ENCODE measurements around the gene FNDC5. TPM values are rescaled to one million over a fixed set of nuclear protein-coding genes. Genes with fewer than 3 reads are reported as not detected.

The FNDC5 gene
- polyA plus RNA-seq, 1 donor (not counting 4 experiments of a cell fraction or from before 2014, with no cell fraction given): not detected

DNA sequence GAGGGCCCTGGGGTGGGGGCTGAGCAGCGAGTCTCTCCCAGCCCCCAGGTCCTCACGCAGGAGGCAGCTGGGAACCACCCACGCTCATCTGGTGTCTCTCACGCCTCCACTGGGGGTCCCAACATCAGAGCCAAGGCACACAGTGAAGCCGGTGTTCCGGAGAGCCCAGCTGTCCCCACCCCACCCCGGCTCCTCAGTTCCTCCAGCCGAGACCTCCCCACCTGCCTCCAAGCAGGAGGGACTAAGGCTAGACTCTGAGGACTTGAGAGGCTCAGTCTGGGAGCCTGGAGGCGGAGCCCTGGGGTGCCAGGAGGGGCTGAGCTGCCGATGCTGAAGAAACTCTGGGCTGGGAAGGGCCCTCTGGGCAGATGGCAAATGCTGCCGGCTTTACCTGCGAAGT is 14.0 kb upstream of the FNDC5 start:
- dilution Hi-C loops (cut with MboI; ENCODE audit: extremely low pct_ligation_motif_present, low sequenced_read_pairs): no loop called here
- FAIRE-seq: no peak
- H3K36me3 ChIP-seq (ENCODE audit: control insufficient read depth in 2 of 2, extremely low read depth in 1 of 2, insufficient read depth in 2 of 2, low read length in 2 of 2): no peaks in the 10 kb centered on the region

GRCh38 chr1:32884032-32884372 is 13.3 kb upstream of the FNDC5 start:
- TF ChIP-seq, protein P1, sequence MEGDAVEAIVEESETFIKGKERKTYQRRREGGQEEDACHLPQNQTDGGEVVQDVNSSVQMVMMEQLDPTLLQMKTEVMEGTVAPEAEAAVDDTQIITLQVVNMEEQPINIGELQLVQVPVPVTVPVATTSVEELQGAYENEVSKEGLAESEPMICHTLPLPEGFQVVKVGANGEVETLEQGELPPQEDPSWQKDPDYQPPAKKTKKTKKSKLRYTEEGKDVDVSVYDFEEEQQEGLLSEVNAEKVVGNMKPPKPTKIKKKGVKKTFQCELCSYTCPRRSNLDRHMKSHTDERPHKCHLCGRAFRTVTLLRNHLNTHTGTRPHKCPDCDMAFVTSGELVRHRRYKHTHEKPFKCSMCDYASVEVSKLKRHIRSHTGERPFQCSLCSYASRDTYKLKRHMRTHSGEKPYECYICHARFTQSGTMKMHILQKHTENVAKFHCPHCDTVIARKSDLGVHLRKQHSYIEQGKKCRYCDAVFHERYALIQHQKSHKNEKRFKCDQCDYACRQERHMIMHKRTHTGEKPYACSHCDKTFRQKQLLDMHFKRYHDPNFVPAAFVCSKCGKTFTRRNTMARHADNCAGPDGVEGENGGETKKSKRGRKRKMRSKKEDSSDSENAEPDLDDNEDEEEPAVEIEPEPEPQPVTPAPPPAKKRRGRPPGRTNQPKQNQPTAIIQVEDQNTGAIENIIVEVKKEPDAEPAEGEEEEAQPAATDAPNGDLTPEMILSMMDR (optimal IDR thresholded peaks at IDR 0.05 in 1 of 3, IDR thresholded peaks at IDR 0.05 in 1 of 3, conservative IDR thresholded peaks at IDR 0.05 in 1 of 3; ENCODE audit: extremely low read depth in 1 of 3, insufficient read depth in 2 of 3, low read length in 3 of 3): no peak
- no peak for TF ChIP-seq EZH2 (IDR thresholded peaks at IDR 0.05; ENCODE audit: low read length)
- H3K27me3 ChIP-seq (ENCODE audit: control insufficient read depth, extremely low read depth, insufficient read depth, low read length): peaks cover 38% of the 10 kb centered on the region

More for the DNA sequence above, 14.0 kb upstream of the FNDC5 start:
- no peak overlapping the region for H3K27ac ChIP-seq (ENCODE audit: control insufficient read depth, insufficient read depth, low read length)
- peaks cover 4% of the 10 kb centered on the region for H4K20me1 ChIP-seq (ENCODE audit: control insufficient read depth, extremely low read depth, insufficient read depth, low read length)
- H2AFZ ChIP-seq (ENCODE audit: control insufficient read depth, low read length): no peak overlapping the region
- H3K4me2 ChIP-seq (ENCODE audit: control insufficient read depth, extremely low read depth, insufficient read depth, low read depth, low read length): no peak overlapping the region
- H3K4me1 ChIP-seq (ENCODE audit: control insufficient read depth, extremely low read depth, insufficient read depth, low read length): no peaks in the 10 kb centered on the region
- no peak overlapping the region for H3K9ac ChIP-seq (ENCODE audit: control insufficient read depth, extremely low read depth, insufficient read depth, low read length)
- H3K9me1 ChIP-seq (ENCODE audit: control insufficient read depth, extremely low read depth, insufficient read depth, low read length): no peaks in the 10 kb centered on the region
- no peak overlapping the region for H3K4me3 ChIP-seq (ENCODE audit: control insufficient read depth in 2 of 3, extremely low read depth in 1 of 3, insufficient read depth in 2 of 3, low read depth in 1 of 3, low read length in 3 of 3)
- H3K79me2 ChIP-seq (ENCODE audit: control insufficient read depth, insufficient read depth, low read length): no peaks in the 10 kb centered on the region
- no peak for TF ChIP-seq EZH2 (IDR thresholded peaks at IDR 0.05; ENCODE audit: low read length)
- TF ChIP-seq, protein P1 (optimal IDR thresholded peaks at IDR 0.05 in 1 of 3, IDR thresholded peaks at IDR 0.05 in 1 of 3, conservative IDR thresholded peaks at IDR 0.05 in 1 of 3; ENCODE audit: extremely low read depth in 1 of 3, insufficient read depth in 2 of 3, low read length in 3 of 3): no peak
- no peaks in the 10 kb centered on the region for H3K9me3 ChIP-seq (ENCODE audit: control insufficient read depth, low read depth, low read length)
- no peak for DNase-seq (ENCODE audit: low read depth, low spot score)
- peaks cover 38% of the 10 kb centered on the region for H3K27me3 ChIP-seq (ENCODE audit: control insufficient read depth, extremely low read depth, insufficient read depth, low read length)

More at GRCh38 chr1:32884032-32884372, 13.3 kb upstream of the FNDC5 start:
- Histone ChIP-seq H3K27ac (ENCODE audit: control insufficient read depth, insufficient read depth, low read length) (no peak overlapping the region), H4K20me1 (ENCODE audit: control insufficient read depth, extremely low read depth, insufficient read depth, low read length) (peaks cover 4% of the 10 kb centered on the region), H3K79me2 (ENCODE audit: control insufficient read depth, insufficient read depth, low read length) (no peaks in the 10 kb centered on the region), H3K9me3 (ENCODE audit: control insufficient read depth, low read depth, low read length) (no peaks in the 10 kb centered on the region), H2AFZ (ENCODE audit: control insufficient read depth, low read length) (no peak overlapping the region), H3K4me1 (ENCODE audit: control insufficient read depth, extremely low read depth, insufficient read depth, low read length) (no peaks in the 10 kb centered on the region), H3K36me3 (ENCODE audit: control insufficient read depth in 2 of 2, extremely low read depth in 1 of 2, insufficient read depth in 2 of 2, low read length in 2 of 2) (no peaks in the 10 kb centered on the region), H3K4me3 (ENCODE audit: control insufficient read depth in 2 of 3, extremely low read depth in 1 of 3, insufficient read depth in 2 of 3, low read depth in 1 of 3, low read length in 3 of 3) (no peak overlapping the region), H3K9ac (ENCODE audit: control insufficient read depth, extremely low read depth, insufficient read depth, low read length) (no peak overlapping the region), H3K4me2 (ENCODE audit: control insufficient read depth, extremely low read depth, insufficient read depth, low read depth, low read length) (no peak overlapping the region), H3K9me1 (ENCODE audit: control insufficient read depth, extremely low read depth, insufficient read depth, low read length) (no peaks in the 10 kb centered on the region)
- no peak for FAIRE-seq
- DNase-seq (ENCODE audit: low read depth, low spot score): no peak
- dilution Hi-C loops (cut with MboI; ENCODE audit: extremely low pct_ligation_motif_present, low sequenced_read_pairs): no loop called here

Data from keratinocyte (primary cell).